NCI-H748 (cell line): ENCODE data around the gene TWF1.
"Not testable (repeated sequence)": the region's sequence is repeated elsewhere in the genome, so short reads cannot be mapped to it uniquely, and the experiment has no call there.

Source experiments
- DNase-seq: peaks from one replicate; lab custom pipeline; 2025; ENCODE audit not compliant: unreplicated experiment; lab: John Stamatoyannopoulos, UW

The TWF1 gene

DNA sequence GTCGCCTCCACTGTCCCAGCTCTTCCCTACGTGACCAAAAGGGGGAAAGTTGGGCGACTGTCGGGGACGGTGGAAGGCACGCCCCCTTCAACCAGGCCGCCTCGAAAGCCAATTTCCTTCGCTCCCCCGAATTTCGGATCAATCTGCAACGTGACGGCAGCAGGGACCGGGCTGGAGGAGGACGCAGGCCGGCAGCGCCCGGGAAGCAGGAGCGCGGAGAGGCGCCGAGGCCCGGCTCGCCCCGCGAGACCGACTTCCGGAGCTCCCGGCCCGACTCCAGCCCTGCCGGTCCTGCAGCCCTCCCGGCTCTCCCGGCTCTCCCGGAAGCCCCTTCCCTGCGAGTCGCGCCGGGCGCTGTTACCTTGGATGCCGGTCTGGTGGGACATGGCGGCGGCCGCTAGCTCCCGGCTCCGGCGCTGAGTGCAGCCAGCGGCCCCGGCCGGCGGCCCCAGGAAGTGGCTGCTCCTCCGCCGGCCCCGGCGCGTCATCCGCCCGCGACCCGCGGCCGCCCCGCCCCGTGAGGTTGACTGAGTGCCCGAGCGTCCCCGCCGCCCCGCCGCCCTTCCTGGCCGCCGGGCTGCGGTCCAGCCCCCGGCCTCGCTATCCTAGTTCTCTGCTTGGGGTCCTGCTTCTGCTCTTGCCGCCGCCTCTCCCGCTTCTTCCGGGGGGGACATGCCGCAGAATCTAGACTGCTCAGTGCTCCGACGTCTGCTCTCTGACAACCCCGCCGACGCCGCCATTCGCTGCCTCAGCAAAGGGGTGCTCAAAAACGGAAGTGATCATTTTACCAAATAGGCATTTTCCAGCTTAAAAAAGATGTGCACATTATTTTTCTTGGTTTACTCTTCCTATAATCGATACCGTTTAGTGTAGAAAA is at the start of gene TWF1:
Gene TWF1 (minus strand): TSS at position 458 of the 877 bp plus-strand sequence. CDS start 72 bp downstream, at position 386.
- DNase-seq = peak; percentile 88

- no peak for DNase-seq
These were observed 46.6 kb upstream of the TWF1 start for GRCh38 chr12:43852744-43853143.

GRCh38 chr12:43848786-43849185 is 42.7 kb upstream of the TWF1 start:
- DNase-seq = no peak

DNA sequence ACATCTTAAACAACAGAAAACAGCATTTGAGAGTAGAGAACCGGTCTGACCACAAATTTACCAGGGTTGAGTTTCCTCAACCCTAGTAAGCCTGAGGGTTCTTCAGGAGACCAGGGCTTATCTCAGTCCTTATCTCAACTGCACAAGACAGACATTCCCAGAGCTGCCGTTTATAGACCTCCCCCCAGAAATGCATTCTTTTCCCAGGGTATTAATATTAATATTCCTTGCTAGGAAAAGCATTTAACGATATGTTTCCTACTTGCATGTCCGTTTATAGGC is 42.0 kb upstream of the TWF1 start:
- no peak for DNase-seq

- not testable (repeated sequence) for DNase-seq
These were observed 41.5 kb upstream of the TWF1 start for GRCh38 chr12:43847425-43848225.

DNA sequence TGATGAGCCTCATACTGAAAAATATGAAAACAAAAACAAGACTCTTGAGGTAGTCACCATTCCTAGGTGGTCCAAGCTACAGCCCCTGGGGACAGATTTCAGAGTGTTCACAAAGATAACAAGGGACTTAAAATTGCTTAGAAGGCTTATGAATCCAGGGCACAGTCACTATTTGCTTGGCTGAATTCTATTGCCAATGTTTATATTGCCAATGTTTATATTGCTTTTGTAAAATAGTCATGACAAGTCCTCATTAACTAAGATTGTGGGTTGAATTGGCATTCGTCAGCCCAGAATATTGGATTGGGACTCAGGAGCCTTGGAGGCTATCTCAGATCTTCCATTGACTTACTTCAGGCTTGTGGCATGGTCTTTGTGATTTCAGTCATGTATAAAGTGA is 36.1 kb upstream of the TWF1 start:
- DNase-seq = no peak

- DNase-seq = no peak
These were observed 35.1 kb upstream of the TWF1 start for GRCh38 chr12:43841253-43841652.

- DNase-seq = peak; percentile 40
These were observed 34.2 kb upstream of the TWF1 start for GRCh38 chr12:43840338-43840737.

DNA sequence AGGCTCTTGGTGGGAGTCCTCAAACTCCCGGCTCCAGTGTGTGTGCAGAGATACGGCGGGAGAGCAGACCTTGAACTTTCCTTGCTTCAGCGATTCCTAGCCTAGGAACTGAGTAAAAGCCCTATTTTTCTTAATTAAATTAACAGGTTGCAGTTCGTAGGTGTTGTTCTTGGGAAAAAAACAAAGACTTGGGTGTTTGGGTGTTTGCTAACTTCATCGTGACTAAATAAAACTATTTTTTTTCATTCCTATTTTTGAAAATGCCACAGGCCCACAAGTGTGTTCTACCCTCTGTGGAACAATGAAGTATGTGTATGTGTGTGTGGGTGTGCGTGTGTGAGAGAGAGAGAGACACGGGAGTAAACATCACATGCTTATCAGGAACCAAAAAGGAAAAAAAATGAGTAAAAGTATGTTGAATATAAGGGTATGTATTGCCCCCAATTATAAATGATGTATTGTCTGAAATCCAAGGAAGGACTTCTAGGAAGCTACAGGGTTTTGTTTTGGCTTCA is 30.4 kb upstream of the TWF1 start:
- DNase-seq = no peak

GRCh38 chr12:43835656-43836474 is 29.7 kb upstream of the TWF1 start, which contains the start of gene TMEM117:
TSS of gene TMEM117 (plus strand) at chr12:43836081.
- DNase-seq = peak; percentile 61

DNA sequence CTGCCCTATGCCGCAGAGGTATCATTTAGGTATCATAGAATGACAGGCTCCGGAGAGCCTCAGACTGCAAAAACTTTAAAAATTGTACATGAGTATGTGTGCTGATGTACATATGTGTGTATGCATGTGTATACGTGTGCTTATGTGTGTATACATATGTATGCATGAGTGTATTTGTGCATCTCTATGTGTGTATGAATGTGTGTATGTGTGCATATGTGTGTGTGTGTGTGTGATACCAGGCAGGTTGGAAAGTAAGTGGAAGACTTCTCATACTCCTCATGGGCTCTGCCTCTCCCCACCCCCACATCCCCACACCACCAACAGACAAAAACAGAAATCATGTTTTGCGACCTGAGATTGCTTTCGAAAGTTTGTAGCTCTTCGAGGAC is 29.1 kb upstream of the TWF1 start:
- DNase-seq = no peak

DNA sequence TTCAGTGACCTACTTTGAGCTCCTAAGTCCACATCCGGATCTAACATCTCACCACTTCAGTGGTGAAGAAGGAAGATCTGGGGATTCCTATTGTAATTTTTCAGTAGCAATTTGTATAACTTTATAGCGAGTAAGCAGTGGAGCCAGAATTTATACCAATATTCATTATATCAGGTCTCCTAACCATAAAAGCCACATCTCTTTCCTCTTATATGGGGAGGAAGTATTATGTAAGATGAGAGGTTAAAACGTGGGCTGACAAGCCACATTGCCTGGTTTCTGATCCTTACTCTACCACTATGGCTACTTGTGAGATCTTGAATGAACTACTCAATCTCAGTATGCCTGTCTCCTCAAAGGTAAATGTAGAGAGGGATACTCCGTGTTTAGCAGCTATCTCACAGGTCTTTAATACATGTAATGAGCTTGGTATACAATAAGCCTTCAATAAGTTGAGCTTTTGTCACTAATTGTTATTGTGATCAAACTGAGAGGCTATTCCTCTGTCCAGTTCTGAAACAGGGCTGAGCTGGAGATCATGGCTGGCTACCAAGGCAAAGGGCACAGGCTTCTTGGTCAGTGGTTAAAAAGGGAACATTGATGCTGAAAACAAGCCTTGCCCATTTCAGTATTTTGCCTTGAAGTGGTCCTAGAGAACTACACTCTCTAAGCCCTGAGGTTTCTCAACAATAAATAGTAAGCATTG is 26.5 kb upstream of the TWF1 start:
- no peak for DNase-seq

DNA sequence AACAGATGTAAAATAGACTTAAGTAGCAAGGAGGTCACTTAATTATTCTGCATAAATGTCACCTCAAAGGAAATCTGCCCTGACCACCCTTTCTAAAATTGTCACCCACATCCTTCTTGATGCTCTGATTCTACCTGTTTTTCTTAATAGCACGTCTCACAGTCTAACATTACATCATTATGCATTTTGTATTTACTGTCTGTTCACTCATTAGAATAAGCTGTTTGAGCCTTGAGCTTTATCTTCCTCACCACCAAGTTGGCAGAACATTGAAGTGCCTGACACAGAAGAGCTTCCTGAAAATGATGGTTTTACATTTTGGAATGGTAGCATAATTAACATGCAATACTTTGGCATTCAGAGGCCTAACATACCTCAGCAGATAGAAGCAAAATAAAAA is 21.0 kb upstream of the TWF1 start:
- no peak for DNase-seq

DNA sequence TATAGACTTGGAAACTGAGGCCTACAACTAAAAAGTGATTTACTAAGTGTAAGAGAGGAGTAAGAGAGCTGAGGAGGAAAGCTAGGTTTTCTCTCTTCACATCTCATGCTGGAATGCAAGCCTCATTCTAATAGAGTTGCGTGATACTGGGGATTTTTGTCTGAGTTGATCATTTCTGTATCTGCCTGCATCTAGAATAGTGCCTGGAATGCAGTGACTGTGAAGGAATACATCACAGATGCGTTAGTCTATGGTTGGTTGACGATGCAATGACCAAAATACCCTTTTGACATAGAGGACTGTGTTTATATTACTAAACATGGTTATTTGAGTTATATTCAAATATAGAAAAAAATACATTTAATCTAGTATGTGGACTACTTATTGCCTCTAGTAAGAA is 20.6 kb upstream of the TWF1 start:
- no peak for DNase-seq

DNA sequence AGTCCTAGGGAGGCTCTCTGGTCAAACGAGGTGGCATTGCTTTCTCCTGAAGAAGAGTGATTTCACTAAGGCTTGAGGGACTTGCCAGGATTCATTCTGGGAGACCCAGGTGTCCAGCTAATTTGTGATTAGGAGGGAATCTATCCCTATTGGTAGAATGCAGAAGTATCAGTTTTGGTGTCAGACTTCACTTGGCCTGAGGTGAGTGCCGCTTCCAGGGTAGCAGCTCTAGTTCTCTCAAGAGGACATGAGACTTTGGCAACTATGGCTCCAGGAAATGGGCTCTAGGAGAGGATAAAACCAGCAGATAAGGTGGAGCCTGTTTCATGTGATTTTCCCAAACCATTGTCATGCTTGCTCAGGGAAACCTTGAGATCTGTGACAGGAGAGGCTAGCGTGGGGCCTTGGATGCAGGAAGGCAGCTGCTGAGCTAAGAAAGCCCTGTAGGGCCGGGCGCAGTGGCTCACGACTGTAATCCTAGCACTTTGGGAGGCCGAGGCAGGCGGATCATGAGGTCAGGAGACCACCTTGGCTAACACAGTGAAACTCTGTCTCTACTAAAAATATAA is 18.2 kb upstream of the TWF1 start:
- DNase-seq = no peak

DNA sequence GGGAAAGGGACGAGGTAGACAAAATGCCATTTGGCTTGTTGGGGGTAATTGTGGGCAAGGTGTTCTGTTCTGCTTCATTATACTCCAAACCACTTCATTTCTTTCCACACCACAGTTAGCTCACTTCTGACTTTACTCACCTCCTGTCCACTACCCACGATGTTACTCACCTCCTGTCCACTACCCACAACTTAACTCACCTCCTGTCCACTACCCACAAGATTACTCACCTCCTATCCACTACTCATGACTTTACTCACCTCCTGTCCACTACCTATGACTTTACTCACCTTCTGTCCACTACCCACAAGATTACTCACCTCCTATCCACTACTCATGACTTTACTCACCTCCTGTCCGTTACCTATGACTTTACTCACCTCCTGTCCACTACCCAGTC is 10.1 kb upstream of the TWF1 start:
- DNase-seq = no peak

GRCh38 chr12:43815416-43815815 is 9.3 kb upstream of the TWF1 start:
- no peak for DNase-seq

- DNase-seq = no peak
These were observed 6.8 kb upstream of the TWF1 start for GRCh38 chr12:43812926-43813325.

- DNase-seq = no peak
These were observed 5.9 kb upstream of the TWF1 start for GRCh38 chr12:43812057-43812456.

DNA sequence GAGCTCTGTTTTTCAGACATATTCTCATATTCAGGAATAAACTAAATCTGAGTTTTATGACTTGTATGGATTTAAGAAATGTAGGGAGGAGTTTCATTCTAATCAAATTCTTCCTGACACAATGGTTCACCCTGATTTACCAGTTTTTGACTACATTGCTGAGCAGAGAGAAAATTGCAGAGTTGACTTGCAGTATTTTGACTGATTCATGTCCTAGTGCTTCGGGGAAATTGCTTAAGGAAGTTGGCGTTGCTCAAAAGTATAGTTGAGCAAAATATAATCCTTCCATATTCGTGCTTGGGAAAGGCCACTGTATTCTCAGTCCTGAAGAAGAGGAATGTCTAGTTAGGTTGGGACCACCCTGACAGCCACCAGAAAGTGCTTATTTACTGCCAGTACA is 1.3 kb upstream of the TWF1 start:
- DNase-seq = no peak
